PC-9 (cell line): Measurements from ENCODE around the gene MYOM3. TPM values are rescaled to one million over a fixed set of nuclear protein-coding genes. Genes with fewer than 3 reads are reported as not detected.
A peak's percentile ranks its signal among the peaks of the same experiment; 100 is the strongest.
"Not testable (repeated sequence)": the region's sequence is repeated elsewhere in the genome, so short reads cannot be mapped to it uniquely, and the experiment has no call there.

ENCODE experiments used
- BruUV-seq: library from RNA; stranded (reverse); fragments of 400-500 nt; replicated peaks from 2 replicates; lab custom pipeline; 2021; lab: Mats Ljungman, UMichigan
- CTCF ChIA-PET: fragments of 300-600 bp; sonication (Branson Sonifier 250); formaldehyde crosslinking; loops from one replicate; lab custom pipeline; 2022; ENCODE audit warnings: antibody characterized with exemption; lab: Charles Lee
- POLR2A ChIA-PET: fragments of 300-600 bp; sonication (Branson Sonifier 250); formaldehyde crosslinking; loops from one replicate; lab custom pipeline; 2022; ENCODE audit warnings: antibody characterized with exemption; ENCODE audit not compliant: unreplicated experiment; lab: Charles Lee
- DNase-seq, 2 experiments: peaks; one replicate each; pipeline versions ENCODE4 v3.0.0 to v3.0.0-alpha.2; 2015 to 2022; ENCODE audit warnings: mixed read lengths in 1 of 2
- H2AFZ ChIP-seq: fragments of 200-600 bp; sonication (generic); 2 replicates; pipeline ENCODE4 v1.8.1; 2017; ENCODE audit warnings: antibody characterized with exemption
- H3F3A ChIP-seq: fragments of 200-600 bp; sonication (generic); 2 replicates; pipeline ENCODE4 v1.8.1; 2017; ENCODE audit warnings: antibody characterized with exemption, mild to moderate bottlenecking, low read depth; ENCODE audit not compliant: insufficient read depth
- H3K27ac ChIP-seq: fragments of 200-600 bp; sonication (generic); 2 replicates; pipeline ENCODE4 v1.6.1; 2016; ENCODE audit warnings: mixed run types
- H3K27me3 ChIP-seq: fragments of 200-600 bp; sonication (generic); 2 replicates; pipeline ENCODE4 v1.6.1; 2016; ENCODE audit warnings: low read depth, mixed run types; ENCODE audit not compliant: insufficient read depth
- H3K36me3 ChIP-seq: fragments of 200-600 bp; sonication (generic); 2 replicates; pipeline ENCODE4 v1.6.1; 2016; ENCODE audit warnings: low read depth, mixed run types
- H3K4me1 ChIP-seq: fragments of 200-600 bp; sonication (generic); replicated peaks from 2 replicates; pipeline ENCODE4 v1.6.1; 2016; ENCODE audit warnings: mixed run types; ENCODE audit not compliant: insufficient read depth
- H3K4me2 ChIP-seq: fragments of 200-600 bp; sonication (generic); 2 replicates; pipeline ENCODE4 v1.6.1; 2017; ENCODE audit warnings: mixed run types
- H3K4me3 ChIP-seq: fragments of 200-600 bp; sonication (generic); 2 replicates; pipeline ENCODE4 v1.6.1; 2016; ENCODE audit warnings: mixed run types
- H3K79me2 ChIP-seq: fragments of 200-600 bp; sonication (generic); 2 replicates; pipeline ENCODE4 v1.6.1; 2017; ENCODE audit warnings: low read depth, mixed run types
- H3K9me2 ChIP-seq: fragments of 200-600 bp; sonication (generic); 2 replicates; pipeline ENCODE4 v1.8.1; 2017; ENCODE audit warnings: mild to moderate bottlenecking; ENCODE audit not compliant: insufficient read depth
- H3K9me3 ChIP-seq: fragments of 200-600 bp; sonication (generic); 2 replicates; pipeline ENCODE4 v1.8.1; 2016; ENCODE audit warnings: low read depth; ENCODE audit not compliant: insufficient read depth
- H4K20me1 ChIP-seq: fragments of 200-600 bp; sonication (generic); 2 replicates; pipeline ENCODE4 v1.8.1; 2017; ENCODE audit not compliant: insufficient read depth
- EZH2 ChIP-seq: fragments of 200-600 bp; sonication (generic); IDR thresholded peaks from 2 replicates; pipeline ENCODE4 v1.8.0; 2017; ENCODE audit warnings: antibody characterized with exemption, low read depth
- intact Hi-C: fragments of 100-400 bp; cut with micrococcal nuclease; formaldehyde crosslinking; loops from one replicate; pipeline ENCODE4 v1.10.0; 2022; ENCODE audit not compliant: unreplicated experiment
- total RNA-seq: library from RNA; stranded (reverse); gene quantifications from 2 replicates; pipeline ENCODE4 v1.2.3, GENCODE V29; 2021
- TF ChIP-seq, protein P1 (sequence below): fragments of 200-600 bp; sonication (generic); conservative IDR thresholded peaks from 2 replicates; pipeline ENCODE4 v1.6.1; 2017; ENCODE audit warnings: mixed run types, antibody characterized with exemption, mild to moderate bottlenecking, moderate library complexity

MYOM3 gene
- total RNA-seq, 1 experiment from 2014 or later, result 11.9 TPM

- TF ChIP-seq EZH2, result no peak
- no peak overlapping the region for H3K4me2 ChIP-seq
- DNase-seq, result peak in 1 of 2 experiments; percentile 56
Measured at GRCh38 chr1:24048205-24048869, 63.6 kb downstream of the MYOM3 start.

GRCh38 chr1:24047110-24047477 is 64.8 kb downstream of the MYOM3 start:
- no peak overlapping the region for H3K4me3 ChIP-seq
- peak overlapping the region; percentile 41 for H3K4me2 ChIP-seq

More at GRCh38 chr1:24048205-24048869, 63.6 kb downstream of the MYOM3 start:
- BruUV-seq, result no TSS peak
- CTCF ChIA-PET, result interaction anchor here (0.7 kb wide), 1 partner anchor 96 kb away, joined by 3 read pairs; no protein-coding TSS in a partner anchor
- Histone ChIP-seq H3F3A (peaks cover 31% of the 10 kb centered on the region; the same call in 1 of the 2 replicates), H3K4me1 (peaks cover 39% of the 10 kb centered on the region), H3K79me2 (no peaks in the 10 kb centered on the region), H3K9me2 (no peaks in the 10 kb centered on the region), H3K36me3 (no peaks in the 10 kb centered on the region), H4K20me1 (no peaks in the 10 kb centered on the region), H3K27ac (no peak overlapping the region), H3K4me3 (no peak overlapping the region), H2AFZ (no peak overlapping the region), H3K27me3 (no peaks in the 10 kb centered on the region), H3K9me3 (no peaks in the 10 kb centered on the region)
- intact Hi-C loops, result loop anchor here (5.0 kb wide), 1 partner anchor 91 kb away; the partner anchor contains the start of gene PNRC2
- POLR2A ChIA-PET, result no interaction called here

DNA sequence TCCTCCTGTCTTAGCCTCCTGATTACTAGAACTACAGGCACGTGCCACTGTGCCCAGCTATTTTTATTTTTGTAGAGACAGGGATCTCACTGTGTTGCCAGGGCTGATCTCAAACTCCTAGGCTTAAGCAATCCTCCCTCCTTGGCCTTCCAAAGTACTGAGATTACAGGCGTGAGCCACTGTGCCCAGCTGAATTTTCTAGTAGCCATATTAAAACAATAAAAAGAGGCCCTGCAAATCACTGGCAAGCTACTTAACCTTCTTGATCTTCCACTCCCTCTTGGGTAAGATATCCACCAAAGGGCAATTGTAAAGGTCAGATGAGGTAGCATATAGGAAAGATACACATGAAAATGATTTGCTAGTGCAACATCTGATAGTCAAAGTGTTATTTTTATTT is 66.2 kb downstream of the MYOM3 start:
- H3K27me3 ChIP-seq, result no peaks in the 10 kb centered on the region
- POLR2A ChIA-PET, result interaction anchor here (0.6 kb wide), 1 partner anchor 180 kb away, joined by 3 read pairs; no protein-coding TSS in a partner anchor
- H3K4me1 ChIP-seq, result peaks cover 23% of the 10 kb centered on the region
- no peaks in the 10 kb centered on the region for H3K36me3 ChIP-seq
- peak overlapping the region; percentile 41; the same call in 1 of the 2 replicates for H3K4me2 ChIP-seq
- CTCF ChIA-PET, result interaction anchor here (0.6 kb wide), 1 partner anchor 21 kb away, joined by 10 read pairs; no protein-coding TSS in a partner anchor
- no peak for TF ChIP-seq EZH2
- TF ChIP-seq, protein P1, sequence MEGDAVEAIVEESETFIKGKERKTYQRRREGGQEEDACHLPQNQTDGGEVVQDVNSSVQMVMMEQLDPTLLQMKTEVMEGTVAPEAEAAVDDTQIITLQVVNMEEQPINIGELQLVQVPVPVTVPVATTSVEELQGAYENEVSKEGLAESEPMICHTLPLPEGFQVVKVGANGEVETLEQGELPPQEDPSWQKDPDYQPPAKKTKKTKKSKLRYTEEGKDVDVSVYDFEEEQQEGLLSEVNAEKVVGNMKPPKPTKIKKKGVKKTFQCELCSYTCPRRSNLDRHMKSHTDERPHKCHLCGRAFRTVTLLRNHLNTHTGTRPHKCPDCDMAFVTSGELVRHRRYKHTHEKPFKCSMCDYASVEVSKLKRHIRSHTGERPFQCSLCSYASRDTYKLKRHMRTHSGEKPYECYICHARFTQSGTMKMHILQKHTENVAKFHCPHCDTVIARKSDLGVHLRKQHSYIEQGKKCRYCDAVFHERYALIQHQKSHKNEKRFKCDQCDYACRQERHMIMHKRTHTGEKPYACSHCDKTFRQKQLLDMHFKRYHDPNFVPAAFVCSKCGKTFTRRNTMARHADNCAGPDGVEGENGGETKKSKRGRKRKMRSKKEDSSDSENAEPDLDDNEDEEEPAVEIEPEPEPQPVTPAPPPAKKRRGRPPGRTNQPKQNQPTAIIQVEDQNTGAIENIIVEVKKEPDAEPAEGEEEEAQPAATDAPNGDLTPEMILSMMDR, result no peak
- DNase-seq, result no peak
- H3F3A ChIP-seq, result peaks cover 24% of the 10 kb centered on the region; the same call in 1 of the 2 replicates
- H3K79me2 ChIP-seq, result no peaks in the 10 kb centered on the region
- intact Hi-C loops, result loop anchor here (5.0 kb wide), 1 partner anchor 88 kb away; the partner anchor contains the start of gene PNRC2
- no peaks in the 10 kb centered on the region for H4K20me1 ChIP-seq
- H3K9me3 ChIP-seq, result no peaks in the 10 kb centered on the region
- peak overlapping the region; percentile 38 for H3K27ac ChIP-seq
- no peak overlapping the region for H3K4me3 ChIP-seq
- BruUV-seq, result no TSS peak
- H2AFZ ChIP-seq, result no peak overlapping the region
- no peaks in the 10 kb centered on the region for H3K9me2 ChIP-seq

More at GRCh38 chr1:24047110-24047477, 64.8 kb downstream of the MYOM3 start:
- Histone ChIP-seq H3K79me2 (no peaks in the 10 kb centered on the region), H3K27me3 (no peaks in the 10 kb centered on the region), H3K9me3 (no peaks in the 10 kb centered on the region), H3K36me3 (no peaks in the 10 kb centered on the region), H3K9me2 (no peaks in the 10 kb centered on the region), H3K27ac (peak overlapping the region; percentile 12), H3K4me1 (peaks cover 36% of the 10 kb centered on the region), H2AFZ (no peak overlapping the region), H4K20me1 (no peaks in the 10 kb centered on the region), H3F3A (peaks cover 31% of the 10 kb centered on the region; the same call in 1 of the 2 replicates)
- POLR2A ChIA-PET, result interaction anchor here (0.6 kb wide), 1 partner anchor 140 kb away, joined by 8 read pairs; no protein-coding TSS in a partner anchor
- no TSS peak for BruUV-seq
- intact Hi-C loops, result loop anchor here (5.0 kb wide), 1 partner anchor 90 kb away; the partner anchor contains the start of gene PNRC2
- CTCF ChIA-PET, result interaction anchor here (0.7 kb wide), 1 partner anchor 92 kb away, joined by 3 read pairs; no protein-coding TSS in a partner anchor
- TF ChIP-seq EZH2, result no peak
- TF ChIP-seq, protein P1, result no peak
- peak; percentile 32 to 57 for DNase-seq

DNA sequence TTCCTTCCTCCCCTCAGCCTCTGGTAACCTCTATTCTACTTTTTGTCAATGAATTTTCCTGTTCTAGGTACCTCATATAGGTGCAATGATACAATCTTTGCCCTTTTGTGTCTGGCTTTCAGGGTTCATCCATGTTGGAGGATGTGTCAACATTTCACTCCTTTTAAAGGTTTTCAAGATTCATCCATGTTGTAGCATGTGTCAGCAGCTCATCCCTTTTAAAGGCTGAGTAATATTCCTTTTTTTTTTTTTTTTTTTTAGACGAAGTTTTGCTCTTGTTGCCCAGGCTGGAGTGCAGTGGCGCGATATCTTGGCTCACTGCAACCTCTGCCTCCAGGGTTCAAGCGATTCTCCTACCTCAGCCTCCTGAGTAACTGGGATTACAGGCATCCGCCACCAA is 67.3 kb downstream of the MYOM3 start:
- H3K4me2 ChIP-seq, H3K27me3 ChIP-seq, H2AFZ ChIP-seq, H3K4me3 ChIP-seq, H3K36me3 ChIP-seq, H3K79me2 ChIP-seq, BruUV-seq, H3K27ac ChIP-seq, H3K9me2 ChIP-seq, DNase-seq, H3K9me3 ChIP-seq, POLR2A ChIA-PET, H4K20me1 ChIP-seq: not testable (repeated sequence)
- Histone ChIP-seq H3K4me1 (peaks cover 23% of the 10 kb centered on the region), H3F3A (peaks cover 23% of the 10 kb centered on the region; the same call in 1 of the 2 replicates)
- CTCF ChIA-PET, result interaction anchor here (0.7 kb wide), 1 partner anchor 260 kb away, joined by 4 read pairs; no protein-coding TSS in a partner anchor
- intact Hi-C loops, result loop anchor here (5.0 kb wide), 1 partner anchor 87 kb away; the partner anchor contains the start of gene PNRC2
